ENCODE data around the gene GBP5.
"Not testable (repeated sequence)": the region's sequence is repeated elsewhere in the genome, so short reads cannot be mapped to it uniquely, and the experiment has no call there.

Gene GBP5

GRCh38 chr1:89257041-89257440 lies 15.6 kb downstream of the GBP5 start:
- no peak for TF ChIP-seq CTCF (IDR thresholded peaks at IDR 0.05; ENCODE audit: low read depth, low read length)
- H3K27ac ChIP-seq: no peak overlapping the region
- no peaks in the 10 kb centered on the region for H3K36me3 ChIP-seq
- H3K9me3 ChIP-seq (ENCODE audit: severe bottlenecking): no peaks in the 10 kb centered on the region
- no peak overlapping the region for H3K4me3 ChIP-seq (ENCODE audit: low read depth, low read length)
- H3K27me3 ChIP-seq (ENCODE audit: insufficient read depth, low read depth, severe bottlenecking): no peaks in the 10 kb centered on the region
- DNase-seq: no peak

GRCh38 chr1:89255581-89255980 lies 17.1 kb downstream of the GBP5 start:
- not testable (repeated sequence) for H3K4me3 ChIP-seq (ENCODE audit: low read depth, low read length); H3K9me3 ChIP-seq (ENCODE audit: severe bottlenecking); H3K27ac ChIP-seq; H3K36me3 ChIP-seq; DNase-seq; H3K27me3 ChIP-seq (ENCODE audit: insufficient read depth, low read depth, severe bottlenecking)

GRCh38 chr1:89254658-89255287 lies 17.9 kb downstream of the GBP5 start:
- no peak for TF ChIP-seq CTCF (IDR thresholded peaks at IDR 0.05; ENCODE audit: low read depth, low read length)
- Histone ChIP-seq H3K4me3 (ENCODE audit: low read depth, low read length) (no peak overlapping the region), H3K36me3 (no peaks in the 10 kb centered on the region), H3K27ac (no peak overlapping the region), H3K9me3 (ENCODE audit: severe bottlenecking) (no peaks in the 10 kb centered on the region), H3K27me3 (ENCODE audit: insufficient read depth, low read depth, severe bottlenecking) (peaks cover 4% of the 10 kb centered on the region)
- DNase-seq: no peak

GRCh38 chr1:89243046-89243445 lies 29.6 kb downstream of the GBP5 start:
- Histone ChIP-seq H3K27ac (no peak overlapping the region), H3K36me3 (no peaks in the 10 kb centered on the region), H3K27me3 (ENCODE audit: insufficient read depth, low read depth, severe bottlenecking) (peaks cover 8% of the 10 kb centered on the region), H3K4me3 (ENCODE audit: low read depth, low read length) (no peak overlapping the region), H3K9me3 (ENCODE audit: severe bottlenecking) (no peaks in the 10 kb centered on the region)
- DNase-seq: no peak
- no peak for TF ChIP-seq CTCF (IDR thresholded peaks at IDR 0.05; ENCODE audit: low read depth, low read length)
